ENCODE results near the gene CXXC5.

Gene CXXC5

DNA sequence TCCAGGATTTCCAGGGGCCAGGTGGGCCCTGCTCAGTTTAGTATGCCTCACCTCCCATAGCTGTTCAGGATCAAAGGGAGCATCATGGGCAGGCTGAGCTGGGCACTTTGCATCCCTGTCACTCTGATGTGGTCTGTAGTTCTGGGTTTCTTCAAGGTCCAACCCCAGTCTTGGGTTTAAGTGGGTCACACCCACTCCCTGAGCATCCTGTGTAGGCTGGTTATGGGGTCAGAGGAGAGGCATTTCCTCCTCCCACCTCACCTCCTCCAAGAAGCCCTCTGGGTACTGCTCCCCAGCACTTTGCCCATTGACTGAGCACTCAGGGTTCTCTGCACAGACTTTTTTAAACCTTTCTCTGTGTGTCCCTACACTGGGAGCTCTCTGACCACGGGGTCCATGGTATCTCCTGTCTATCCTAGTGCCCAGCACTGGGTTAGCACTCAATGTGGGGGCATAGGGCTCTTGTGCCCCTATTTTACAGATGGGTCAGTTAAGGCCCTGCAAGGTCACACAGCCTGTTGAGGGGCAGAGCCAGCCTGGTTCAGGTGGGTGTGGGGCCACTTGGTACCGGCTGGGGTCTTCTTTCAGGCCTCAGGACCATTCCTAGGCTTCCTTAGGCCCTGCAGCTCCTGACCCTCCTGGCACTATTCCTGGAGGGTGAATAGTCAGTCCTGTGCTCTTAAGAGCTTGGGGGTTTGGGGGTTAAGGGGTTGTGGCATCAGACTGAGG, 19.0 kb downstream of the CXXC5 start:
- DNase-seq: no peak

DNA sequence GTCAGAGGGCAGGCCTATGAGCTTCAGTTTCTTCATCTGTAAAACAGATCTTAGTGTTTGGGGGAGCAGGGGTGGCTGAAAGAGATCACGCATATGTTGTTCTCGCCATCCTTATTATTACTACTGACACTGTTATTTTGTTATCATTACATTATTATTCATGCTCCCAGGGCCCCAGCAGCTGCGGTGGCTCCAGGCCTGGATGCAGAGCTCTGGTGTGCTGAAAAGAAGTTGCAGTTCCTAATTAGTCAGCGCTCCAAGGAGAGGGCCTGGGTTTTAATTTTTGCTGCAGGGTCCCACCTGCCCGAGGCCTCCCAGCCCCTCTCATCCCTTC, 19.5 kb downstream of the CXXC5 start:
- no peak for DNase-seq

DNA sequence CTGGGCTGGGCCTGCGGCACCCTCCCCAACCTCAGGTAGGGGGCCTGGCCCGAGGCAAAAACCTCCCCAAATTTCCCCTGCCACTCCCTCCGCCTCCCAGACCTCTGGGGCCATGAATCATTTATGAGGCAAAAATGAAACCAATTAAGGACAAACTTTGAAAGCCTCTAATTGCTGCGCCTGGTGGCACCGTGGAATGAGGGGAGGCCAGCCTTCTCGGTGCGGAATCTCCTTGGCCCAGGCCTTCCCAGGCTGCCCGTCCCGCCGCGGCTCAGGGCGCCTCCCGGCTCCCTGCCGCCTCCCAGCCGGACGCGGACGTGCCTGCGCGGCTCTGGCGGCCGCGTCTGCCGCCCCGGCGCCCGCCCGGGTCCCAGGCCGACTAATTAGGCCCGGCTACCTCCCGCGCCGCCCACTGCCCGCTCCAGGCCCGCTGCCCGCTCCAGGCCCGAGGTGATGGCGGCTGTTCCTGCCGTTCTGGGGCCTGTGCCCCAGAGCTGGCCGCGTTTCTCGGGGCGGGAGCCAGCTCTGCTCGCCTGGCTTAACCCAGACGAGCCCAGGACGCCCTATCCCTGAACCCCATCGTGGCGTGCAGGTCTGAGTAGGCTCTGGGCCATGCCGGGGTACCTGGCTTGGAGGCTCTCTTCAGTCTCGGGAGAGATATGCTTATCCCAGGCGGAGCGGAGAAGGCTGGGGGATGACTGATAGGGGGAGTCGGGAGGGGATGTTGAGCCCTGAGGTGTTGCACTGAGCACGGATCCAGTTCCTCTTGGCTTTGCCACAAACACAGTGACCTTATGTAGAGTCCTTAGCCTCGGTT, 20.1 kb downstream of the CXXC5 start:
- DNase-seq: no peak

- DNase-seq: no peak
Observed at GRCh38 chr5:139668924-139669661, 20.9 kb downstream of the CXXC5 start.

DNA sequence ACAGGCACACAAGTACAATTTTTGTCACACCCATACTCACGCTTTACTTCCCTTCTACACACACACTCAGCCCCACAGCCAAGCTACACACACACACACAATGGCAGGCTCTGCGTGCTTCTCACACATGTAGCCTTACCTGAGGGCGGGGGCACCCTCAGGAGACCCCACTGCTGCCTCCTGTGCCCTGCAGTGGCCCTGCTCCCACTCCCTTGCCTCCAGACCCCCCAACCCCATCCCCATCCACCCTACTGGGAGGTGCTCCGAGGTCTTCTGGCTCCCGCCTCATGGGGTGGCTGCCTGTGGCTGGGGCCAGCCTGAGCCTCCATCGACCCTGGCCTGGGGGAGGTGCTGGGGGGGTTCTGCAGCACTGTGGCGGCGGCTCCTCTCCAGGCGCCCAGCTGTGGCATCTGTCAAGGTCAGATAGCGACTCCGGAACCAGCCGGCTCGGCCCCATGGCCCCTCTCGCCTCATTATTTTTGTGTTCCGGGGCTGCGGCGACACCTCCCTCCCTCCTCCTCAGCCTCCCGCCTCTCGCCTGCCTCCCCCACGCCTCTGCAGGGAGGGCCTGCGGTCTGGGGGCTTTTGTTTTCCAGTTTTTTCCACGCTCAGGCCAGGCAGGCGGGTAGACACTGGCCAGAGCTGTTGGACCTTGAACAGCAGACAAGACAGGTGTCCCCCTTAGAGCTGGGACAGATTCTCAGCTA, 21.7 kb downstream of the CXXC5 start:
- DNase-seq: no peak

GRCh38 chr5:139670369-139671095, 22.4 kb downstream of the CXXC5 start:
- DNase-seq: no peak

GRCh38 chr5:139671096-139671841, 23.1 kb downstream of the CXXC5 start:
- DNase-seq: no peak

GRCh38 chr5:139675213-139675612, 27.1 kb downstream of the CXXC5 start:
- no peak for DNase-seq

DNA sequence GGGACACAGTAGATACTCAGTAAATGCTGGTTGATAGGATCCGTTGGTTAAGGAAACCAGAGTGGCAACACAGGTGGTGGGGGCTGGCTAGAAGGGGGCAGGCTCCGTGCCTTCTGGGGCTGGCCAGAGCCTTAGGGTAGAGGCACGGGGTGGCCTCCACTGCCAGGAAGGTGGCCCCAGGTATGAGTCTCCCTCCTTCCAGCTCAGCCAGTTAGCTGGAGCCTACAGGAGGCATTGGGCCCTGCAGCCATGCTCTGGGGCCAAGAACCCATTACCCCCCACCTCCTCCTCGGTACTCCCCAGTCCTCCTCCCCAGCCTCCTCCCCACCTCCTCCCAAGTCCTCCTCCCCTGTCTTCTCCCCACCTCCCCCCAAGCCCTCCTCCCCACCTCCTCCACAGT, 27.7 kb downstream of the CXXC5 start:
- DNase-seq: no peak

GRCh38 chr5:139676406-139676805, 28.3 kb downstream of the CXXC5 start:
- no peak for DNase-seq

- DNase-seq: no peak
Observed at GRCh38 chr5:139676951-139677735, 29.0 kb downstream of the CXXC5 start.

DNA sequence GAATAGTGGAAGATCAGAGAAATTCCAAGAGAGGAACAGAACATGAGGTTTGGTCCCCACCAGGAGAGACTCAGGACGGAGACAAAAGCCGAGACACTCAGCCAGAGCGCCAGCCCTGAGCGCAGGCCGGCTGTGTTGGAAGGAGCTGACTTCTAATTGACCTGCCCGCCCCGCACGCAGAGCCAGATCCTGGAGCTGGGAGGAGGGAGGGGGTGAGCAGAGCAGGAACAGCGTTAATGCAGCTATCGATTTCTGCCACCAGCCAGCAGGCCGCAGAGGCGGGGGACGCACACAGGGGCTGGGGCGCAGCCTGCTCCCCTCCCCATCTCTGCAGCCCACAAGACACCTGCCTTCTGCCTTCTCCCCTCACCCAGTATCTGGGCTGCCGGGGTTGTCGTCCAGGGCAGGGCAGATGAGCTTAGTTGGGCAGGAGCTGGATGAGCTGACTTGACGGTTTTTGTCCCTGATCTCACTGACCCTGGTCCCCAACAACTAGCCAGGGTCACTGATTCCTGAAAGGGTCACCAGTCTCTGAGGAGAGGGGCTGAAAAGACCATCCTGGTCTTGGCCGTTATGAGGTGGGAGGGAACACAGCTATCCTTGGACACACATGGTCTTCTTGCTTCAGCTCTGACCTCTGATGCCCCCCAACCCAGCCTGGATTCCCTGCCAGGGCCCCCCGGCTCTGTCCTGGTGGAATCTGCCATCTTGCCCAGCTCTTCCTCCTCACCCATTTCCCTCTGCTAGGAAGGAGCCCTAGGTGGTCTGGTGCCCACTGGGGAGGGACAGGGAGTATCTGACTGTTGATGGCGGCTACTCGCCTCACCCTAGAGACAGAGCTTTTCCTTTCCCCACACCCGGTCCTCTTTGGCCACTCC, 29.8 kb downstream of the CXXC5 start:
- DNase-seq: no peak

- DNase-seq: no peak
Observed at GRCh38 chr5:139678751-139679750, 30.9 kb downstream of the CXXC5 start.

DNA sequence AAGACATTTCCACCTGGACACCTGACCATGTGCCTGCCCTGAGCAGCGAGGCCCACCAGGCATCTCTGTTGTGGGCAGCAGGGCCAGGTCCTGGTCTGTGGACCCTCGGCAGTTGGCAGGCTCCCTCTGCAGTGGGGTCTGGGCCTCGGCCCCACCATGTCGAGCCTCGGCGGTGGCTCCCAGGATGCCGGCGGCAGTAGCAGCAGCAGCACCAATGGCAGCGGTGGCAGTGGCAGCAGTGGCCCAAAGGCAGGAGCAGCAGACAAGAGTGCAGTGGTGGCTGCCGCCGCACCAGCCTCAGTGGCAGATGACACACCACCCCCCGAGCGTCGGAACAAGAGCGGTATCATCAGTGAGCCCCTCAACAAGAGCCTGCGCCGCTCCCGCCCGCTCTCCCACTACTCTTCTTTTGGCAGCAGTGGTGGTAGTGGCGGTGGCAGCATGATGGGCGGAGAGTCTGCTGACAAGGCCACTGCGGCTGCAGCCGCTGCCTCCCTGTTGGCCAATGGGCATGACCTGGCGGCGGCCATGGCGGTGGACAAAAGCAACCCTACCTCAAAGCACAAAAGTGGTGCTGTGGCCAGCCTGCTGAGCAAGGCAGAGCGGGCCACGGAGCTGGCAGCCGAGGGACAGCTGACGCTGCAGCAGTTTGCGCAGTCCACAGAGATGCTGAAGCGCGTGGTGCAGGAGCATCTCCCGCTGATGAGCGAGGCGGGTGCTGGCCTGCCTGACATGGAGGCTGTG, 32.4 kb downstream of the CXXC5 start:
- no peak for DNase-seq

- no peak for DNase-seq
Observed at GRCh38 chr5:139681112-139681458, 32.9 kb downstream of the CXXC5 start.

DNA sequence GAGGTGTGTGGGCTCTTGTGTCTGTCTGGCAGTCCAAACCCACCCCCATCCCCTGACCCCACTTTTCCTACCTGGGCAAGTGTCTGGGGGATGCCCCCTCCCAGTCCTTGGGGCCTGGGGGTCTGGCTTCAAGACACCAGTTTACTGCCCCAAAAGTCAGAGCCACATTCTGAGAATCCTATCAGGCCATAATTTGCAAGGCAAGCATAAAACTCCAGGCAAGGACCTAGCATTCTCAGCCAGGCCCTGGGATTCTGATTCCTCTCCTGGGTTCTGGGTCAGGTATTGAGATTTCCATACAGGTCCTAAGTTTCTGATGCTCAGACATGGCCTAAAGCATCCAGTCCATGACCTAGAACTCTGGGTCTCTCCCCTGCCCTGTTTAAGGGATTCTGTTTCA, 33.3 kb downstream of the CXXC5 start:
- no peak for DNase-seq

GRCh38 chr5:139682016-139682975, 34.1 kb downstream of the CXXC5 start:
- DNase-seq: no peak
